RWPE1 (cell line): ENCODE data around the gene SF3B4.

ENCODE experiments used
- CTCF ChIA-PET: fragments of 350-600 bp; sonication (Branson Sonifier 250); formaldehyde crosslinking; extraction: SDS; loops from one replicate; lab custom pipeline; 2021; lab: Yijun Ruan, JAX
- POLR2A ChIA-PET: fragments of 400-600 bp; formaldehyde crosslinking; extraction: SDS; loops from one replicate; lab custom pipeline; 2020; ENCODE audit warnings: antibody characterized with exemption; ENCODE audit not compliant: low non-redundant PET; lab: Yijun Ruan, JAX
- DNase-seq: peaks from one replicate; pipeline ENCODE4 v3.0.0; 2012; ENCODE audit warnings: low spot score
- H3K27ac ChIP-seq: fragments of 450-650 bp; 2 replicates; pipeline ENCODE4 v1.5.1; 2017
- CTCF ChIP-seq: fragments of 450-650 bp; conservative IDR thresholded peaks from 2 replicates; pipeline ENCODE4 v1.5.1; 2017; ENCODE audit warnings: low read depth, mild to moderate bottlenecking

SF3B4 gene

GRCh38 chr1:149917571-149918144, 9.9 kb downstream of the SF3B4 start, which contains the start of gene SV2A:
TSS of gene SV2A (minus strand) at chr1:149917844. CDS start at chr1:149913840, 4,004 bp downstream.
- DNase-seq, result no peak
- no peak within 1 kb of the TSS for H3K27ac ChIP-seq
- CTCF ChIA-PET, result interaction anchor here (0.6 kb wide), 1 partner anchor 130 kb away, joined by 3 read pairs; no protein-coding TSS in a partner anchor
- POLR2A ChIA-PET, result no interaction called here
- no peak for TF ChIP-seq CTCF

GRCh38 chr1:149916898-149917252, 10.7 kb downstream of the SF3B4 start:
- CTCF ChIA-PET, result no interaction called here
- no peak overlapping the region for H3K27ac ChIP-seq
- no peak for DNase-seq
- POLR2A ChIA-PET, result no interaction called here
- TF ChIP-seq CTCF, result no peak

- ChIA-PET CTCF (no interaction called here), POLR2A (no interaction called here)
- no peak for DNase-seq
- peak overlapping the region; percentile 8; the same call in 1 of the 2 replicates for H3K27ac ChIP-seq
- no peak for TF ChIP-seq CTCF
These were observed 11.3 kb downstream of the SF3B4 start for GRCh38 chr1:149916193-149916897.

- no peak for TF ChIP-seq CTCF
- H3K27ac ChIP-seq, result peak overlapping the region; percentile 8; the same call in 1 of the 2 replicates
- ChIA-PET CTCF (interaction anchor here (1.0 kb wide), 1 partner anchor 148 kb away, joined by 3 read pairs; no protein-coding TSS in a partner anchor), POLR2A (no interaction called here)
- DNase-seq, result no peak
These were observed 12.0 kb downstream of the SF3B4 start for GRCh38 chr1:149915429-149916192.

GRCh38 chr1:149914545-149914944, 13.1 kb downstream of the SF3B4 start:
- CTCF ChIA-PET, result interaction anchor here (1.0 kb wide), 1 partner anchor 149 kb away, joined by 3 read pairs; no protein-coding TSS in a partner anchor
- TF ChIP-seq CTCF, result no peak
- no peak for DNase-seq
- POLR2A ChIA-PET, result no interaction called here
- no peak overlapping the region for H3K27ac ChIP-seq

GRCh38 chr1:149906570-149907075, 21.0 kb downstream of the SF3B4 start:
- CTCF ChIA-PET, result interaction anchor here (0.7 kb wide), 2 partner anchors 34 to 291 kb away, joined by 3 read pairs; no protein-coding TSS in a partner anchor

More at GRCh38 chr1:149906570-149907075, 21.0 kb downstream of the SF3B4 start:
- POLR2A ChIA-PET, result no interaction called here
- no peak overlapping the region for H3K27ac ChIP-seq
- no peak for TF ChIP-seq CTCF
- DNase-seq, result no peak
